CD4-positive, alpha-beta T cell treated with Interleukin-15 for 1 hour (primary cell): ENCODE results near the gene FSTL4.

Source experiments
- DNase-seq: peaks from one replicate; pipeline ENCODE4 v3.0.0-alpha.2; 2020

The FSTL4 gene

DNA sequence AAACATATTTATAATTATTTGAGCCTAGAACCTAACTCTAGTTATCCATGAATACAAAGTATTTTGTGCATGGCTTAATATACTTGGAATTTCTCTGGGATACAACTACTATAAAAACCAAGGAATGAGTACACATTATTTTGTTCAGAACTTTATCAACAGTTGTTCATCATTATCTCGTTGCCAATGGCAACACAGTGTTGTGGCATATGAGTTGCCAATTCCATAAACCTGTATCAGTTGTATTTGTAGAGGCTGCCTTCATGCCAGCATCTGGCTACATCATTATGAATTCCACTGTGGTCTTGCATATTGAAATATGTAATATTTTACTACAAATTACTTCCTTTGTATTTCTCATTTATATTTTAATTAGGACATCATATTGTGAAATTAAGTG is 250.4 kb downstream of the FSTL4 start:
- DNase-seq, result no peak

DNA sequence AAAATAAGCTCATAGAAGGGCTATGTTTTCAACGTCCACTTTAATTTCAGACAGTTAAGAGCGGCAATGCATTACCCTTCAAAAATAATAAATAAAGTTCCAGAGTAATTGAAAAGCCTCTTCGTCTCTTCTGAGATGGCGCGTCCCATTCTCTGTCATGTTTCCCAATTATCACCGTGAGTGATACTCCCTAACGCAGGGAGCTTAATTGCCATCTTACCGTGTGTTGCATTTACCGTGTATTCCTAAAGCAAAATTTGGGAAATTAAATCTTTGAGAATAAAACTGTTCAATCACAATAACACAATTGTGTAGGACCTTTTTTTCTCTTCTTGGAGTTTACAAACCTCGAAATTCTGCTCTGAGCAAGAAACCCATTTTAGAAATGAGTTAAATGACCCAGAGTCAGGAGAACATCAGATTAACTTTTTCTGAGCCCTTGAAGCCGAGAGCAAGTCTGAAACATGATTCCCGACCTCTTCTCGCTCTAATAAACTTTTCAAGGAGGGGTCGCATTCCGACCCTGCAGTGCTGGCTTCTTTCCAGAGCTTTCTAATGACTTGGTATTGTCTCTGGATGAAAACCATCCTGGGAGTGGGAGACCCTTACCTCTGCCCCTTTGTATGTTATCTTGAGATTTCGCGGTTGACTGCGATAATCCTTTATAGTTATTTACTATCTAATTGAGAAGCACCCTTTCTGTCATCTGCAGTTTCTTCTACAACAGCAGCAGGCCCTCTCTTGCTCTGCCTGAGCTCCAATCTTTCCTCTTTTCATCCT is 251.5 kb downstream of the FSTL4 start:
- DNase-seq, result no peak

- DNase-seq, result no peak
Measured at GRCh38 chr5:133359861-133360260, 252.5 kb downstream of the FSTL4 start.

DNA sequence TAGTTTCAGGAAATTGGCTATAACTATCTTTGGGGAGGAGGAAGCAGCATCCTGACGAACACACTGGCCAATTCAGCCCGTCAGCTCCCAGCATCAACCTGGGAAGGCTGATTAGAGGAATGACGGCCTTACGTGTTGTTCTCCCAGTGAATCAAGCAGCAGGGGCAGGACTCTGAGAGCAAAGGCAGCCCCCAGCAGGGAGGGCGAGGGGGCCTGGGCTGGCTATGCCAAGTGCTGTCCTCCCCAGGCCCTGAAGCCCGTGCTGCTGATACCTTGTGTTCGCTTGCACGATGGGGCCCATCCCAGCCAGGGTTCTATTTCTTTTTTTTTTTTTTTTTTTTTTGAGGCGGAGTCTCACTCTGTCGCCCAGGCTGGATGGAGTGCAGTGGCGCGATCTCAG is 254.1 kb downstream of the FSTL4 start:
- DNase-seq, result no peak

- no peak for DNase-seq
Measured at GRCh38 chr5:133357758-133358157, 254.6 kb downstream of the FSTL4 start.

DNA sequence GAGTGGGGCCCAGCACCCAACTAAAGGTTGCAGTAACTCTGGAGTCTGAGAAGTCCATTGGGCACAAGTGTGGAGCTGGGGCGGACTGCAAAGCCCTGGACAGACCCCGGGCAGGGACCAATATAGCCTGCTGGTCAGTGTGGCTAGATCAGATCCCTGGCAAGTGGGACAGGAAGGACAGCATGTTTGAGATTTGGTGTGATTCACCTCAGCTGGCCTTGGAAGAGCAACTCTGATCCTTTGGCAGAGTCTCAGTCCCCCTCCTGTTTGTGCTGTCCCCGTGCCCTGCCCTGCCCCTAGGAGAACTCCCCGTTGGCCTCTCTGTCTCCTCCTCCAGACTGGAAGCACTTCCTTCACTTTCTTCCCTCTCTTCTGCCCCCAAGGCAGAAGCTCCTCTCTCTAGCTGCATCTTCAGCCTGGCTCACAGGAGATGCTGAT is 255.3 kb downstream of the FSTL4 start:
- DNase-seq, result no peak

- DNase-seq, result no peak
Measured at GRCh38 chr5:133356396-133356983, 255.9 kb downstream of the FSTL4 start.

DNA sequence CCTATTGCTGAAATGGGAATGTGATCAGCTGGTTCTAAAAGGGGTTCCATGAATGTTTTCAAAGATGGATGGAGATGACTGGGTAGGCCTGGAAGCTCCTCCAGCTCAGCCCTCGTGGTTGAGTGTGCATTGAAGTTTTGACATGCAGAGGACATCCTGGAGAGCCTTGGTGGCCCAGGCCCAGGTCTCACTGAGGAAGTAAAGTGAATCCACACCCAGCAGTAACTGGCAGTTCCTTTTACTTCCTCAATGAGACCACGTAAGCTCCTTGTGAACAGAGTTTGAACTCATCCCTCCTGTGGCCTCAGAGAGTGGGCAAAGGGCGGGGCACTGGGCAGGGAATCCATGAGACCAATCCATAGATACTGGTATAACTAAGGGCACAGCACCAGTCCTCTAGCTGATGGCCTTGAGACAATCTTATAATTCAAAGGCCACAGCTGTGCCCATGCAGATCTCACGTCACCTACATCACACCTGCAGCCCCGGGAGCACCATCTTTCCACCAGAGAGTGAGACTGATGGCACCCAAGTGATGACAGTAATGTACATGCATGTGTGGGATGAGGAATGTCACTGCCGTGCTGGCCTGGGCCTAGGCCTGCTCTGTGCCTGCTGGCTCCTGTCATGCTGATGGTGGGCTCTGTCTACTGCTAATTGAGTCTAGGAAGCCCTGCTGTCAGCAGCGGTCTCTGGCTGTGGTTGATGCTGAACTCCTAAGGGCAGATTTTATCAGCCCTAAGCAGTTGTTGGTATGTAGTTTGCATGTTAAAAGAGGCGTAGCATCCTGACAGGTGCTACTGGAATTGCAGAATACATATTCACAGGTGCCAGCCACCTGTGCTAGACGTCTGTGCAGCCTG is 257.8 kb downstream of the FSTL4 start:
- no peak for DNase-seq

GRCh38 chr5:133353741-133354140 is 258.6 kb downstream of the FSTL4 start:
- DNase-seq, result no peak

DNA sequence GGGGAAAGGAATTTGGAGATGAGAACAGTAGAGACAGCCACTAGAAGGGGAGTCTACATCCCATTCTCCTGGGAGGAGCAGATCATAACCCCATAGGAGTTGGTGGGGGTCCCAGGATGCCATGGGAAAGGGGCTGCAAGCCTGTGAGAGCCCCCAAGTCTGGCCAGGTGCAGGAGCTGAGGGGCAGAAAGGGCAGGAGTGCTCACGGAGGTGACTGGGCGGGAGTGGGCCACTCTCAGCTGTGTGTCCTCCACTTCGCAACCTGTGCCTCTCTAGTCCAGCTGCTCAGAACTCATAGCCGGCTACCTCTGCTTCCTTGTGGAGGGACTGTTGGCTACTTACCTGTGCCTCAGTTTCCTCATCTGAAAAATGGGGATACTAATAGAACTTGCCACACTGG is 263.9 kb downstream of the FSTL4 start:
- DNase-seq, result no peak

DNA sequence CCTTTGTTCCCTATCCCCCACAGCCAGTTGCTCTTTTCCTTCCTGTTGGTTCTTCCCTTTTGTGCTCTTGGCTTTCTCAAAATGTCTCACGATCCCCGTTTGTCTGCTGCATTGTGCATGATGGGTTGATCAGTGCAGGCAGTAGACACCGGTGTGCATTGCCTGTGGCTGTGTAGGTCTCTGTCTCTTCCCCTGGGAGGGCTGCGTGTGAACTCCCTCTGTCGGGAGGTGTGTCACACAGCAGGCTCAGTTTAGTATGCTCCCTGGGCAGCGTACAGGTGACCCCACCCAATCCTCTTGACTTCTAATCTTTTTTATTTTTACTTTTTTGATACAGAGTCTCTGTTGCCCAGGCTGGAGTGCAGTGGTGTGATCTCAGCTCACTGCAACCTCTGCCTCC is 265.3 kb downstream of the FSTL4 start:
- no peak for DNase-seq

DNA sequence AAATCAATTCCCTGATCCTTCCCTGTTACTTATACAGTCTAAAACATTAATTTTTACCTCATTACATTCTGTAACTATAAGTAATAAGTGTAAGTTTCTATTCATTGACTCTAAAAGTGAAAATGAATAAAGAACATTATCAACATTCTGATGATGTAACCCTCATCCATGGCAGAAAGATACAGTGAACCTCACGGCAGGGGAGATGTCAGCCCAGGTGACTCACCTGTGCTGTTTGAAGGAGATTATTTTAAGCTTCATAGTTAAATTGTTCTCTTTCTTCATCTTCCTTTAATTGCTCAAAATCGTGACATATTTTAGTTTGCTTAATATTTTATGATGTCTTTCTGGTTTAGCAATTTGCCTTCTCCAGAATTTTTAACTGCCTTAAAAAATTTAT is 268.1 kb downstream of the FSTL4 start:
- DNase-seq, result no peak

GRCh38 chr5:133343196-133343595 is 269.1 kb downstream of the FSTL4 start:
- no peak for DNase-seq

DNA sequence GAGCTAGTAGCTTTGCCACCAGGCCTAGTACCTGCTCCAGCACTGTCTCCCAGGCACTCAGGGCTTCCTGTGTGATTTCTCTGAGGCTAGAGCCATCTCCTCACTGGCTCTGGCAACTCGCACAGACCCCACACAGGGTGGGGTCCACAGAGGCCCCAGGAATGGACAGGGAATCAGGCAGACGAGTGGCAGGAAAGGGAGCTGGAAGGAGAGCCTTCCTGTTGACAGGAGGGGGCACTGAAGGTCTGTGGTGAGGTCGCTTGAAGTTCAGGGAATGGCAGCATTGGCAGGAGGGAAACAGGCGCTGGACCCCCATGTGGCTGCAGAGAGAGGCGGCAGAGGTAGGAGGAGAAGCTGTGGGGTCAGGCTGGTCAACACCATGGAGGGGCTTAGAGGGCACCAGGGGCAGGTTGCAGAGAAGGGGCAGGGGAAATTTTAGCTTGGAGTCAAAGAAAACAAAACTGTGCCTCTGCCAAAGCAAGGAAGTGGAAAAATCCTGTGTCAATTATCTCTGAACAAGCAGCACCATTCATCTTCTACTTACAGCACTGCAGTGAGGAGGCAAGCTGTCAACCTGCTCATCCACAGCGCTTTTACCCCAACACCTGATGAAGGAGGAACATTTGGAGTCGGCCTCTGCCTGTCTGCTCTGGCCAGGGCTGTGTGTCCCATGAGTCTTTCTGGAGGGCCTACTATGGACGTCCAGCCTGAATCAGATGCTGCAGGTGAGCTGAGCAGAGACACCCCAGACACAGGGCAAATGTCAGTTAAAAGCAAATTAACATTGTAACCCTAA is 270.2 kb downstream of the FSTL4 start:
- no peak for DNase-seq

GRCh38 chr5:133341296-133341695 is 271.0 kb downstream of the FSTL4 start:
- no peak for DNase-seq

- no peak for DNase-seq
Measured at GRCh38 chr5:133340822-133341221, 271.5 kb downstream of the FSTL4 start.

DNA sequence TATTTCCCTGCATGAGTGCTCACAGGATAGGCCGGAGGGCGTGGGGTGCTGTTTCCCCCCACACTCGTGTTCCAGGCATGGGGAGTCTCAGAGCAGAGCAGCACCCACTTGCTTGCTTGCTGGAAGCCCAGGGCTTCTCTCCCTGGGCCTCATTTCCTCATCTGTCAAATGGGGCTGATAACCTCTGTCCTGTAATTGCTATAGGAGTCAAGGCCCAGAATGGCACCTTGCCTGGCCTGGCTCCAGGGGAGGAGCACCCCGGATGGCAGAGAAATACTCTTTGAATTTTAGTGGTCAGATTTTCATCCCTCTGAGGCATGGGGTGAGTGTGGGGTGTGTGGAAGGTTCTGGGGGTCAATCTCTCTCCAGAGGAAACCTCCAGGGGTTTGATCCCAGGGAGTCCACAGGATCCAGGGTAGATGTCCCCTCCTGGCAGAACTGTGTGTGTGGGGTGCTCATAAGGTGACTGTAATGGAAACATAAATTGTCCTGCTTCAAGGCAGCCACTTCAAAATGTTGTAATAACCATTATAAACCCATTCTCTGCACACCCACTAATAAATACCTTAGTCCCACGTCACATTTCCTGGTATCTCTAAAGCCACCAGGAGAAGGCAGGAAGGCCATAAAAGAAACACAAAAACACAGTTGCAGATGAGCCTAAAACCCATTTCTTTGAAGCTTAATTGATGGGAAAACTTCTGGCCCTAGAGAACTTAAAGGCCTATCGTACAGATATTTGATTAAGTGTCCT is 272.2 kb downstream of the FSTL4 start:
- no peak for DNase-seq

- DNase-seq, result no peak
Measured at GRCh38 chr5:133338504-133339355, 273.6 kb downstream of the FSTL4 start.

GRCh38 chr5:133337795-133338445 is 274.4 kb downstream of the FSTL4 start:
- no peak for DNase-seq

GRCh38 chr5:133336969-133337410 is 275.4 kb downstream of the FSTL4 start:
- DNase-seq, result no peak
